ENCODE measurements around the gene GAREM2.

GRCh38 chr2:26170795-26171194 is 2.1 kb upstream of the GAREM2 start:
- TF ChIP-seq CTCF (IDR thresholded peaks at IDR 0.05; ENCODE audit: insufficient read depth, low read depth, low read length) (no peak), EZH2 (IDR thresholded peaks at IDR 0.05; ENCODE audit: insufficient read depth, low read length) (no peak)
